Upper lobe of left lung (tissue), 6 donors: Measurements from ENCODE around the gene SLC43A3. TPM values are rescaled to one million over a fixed set of nuclear protein-coding genes. Genes with fewer than 3 reads are reported as not detected.
A peak's percentile ranks its signal among the peaks of the same experiment; 100 is the strongest.

Source experiments
- ATAC-seq, 2 donors: fragments of 200-7000 bp; cut with Tn5 transposase; one replicate each; pipeline ENCODE4 v1.9.1; 2022; ENCODE audit warnings: mild to moderate bottlenecking in 2 of 2, moderate library complexity in 2 of 2; ENCODE audit not compliant: low FRiP score in 2 of 2
- DNase-seq, 2 donors: peaks; one replicate each; pipeline ENCODE4 v3.0.0-alpha.2; 2019 to 2020
- H3K27ac ChIP-seq, 4 donors: fragments of 200-600 bp; sonication (generic); one replicate each; pipeline ENCODE4 v1.5.1; 2016 to 2019
- H3K27me3 ChIP-seq, 4 donors: fragments of 200-600 bp; sonication (generic); one replicate each; pipeline ENCODE4 v1.5.1; 2017 to 2019
- H3K36me3 ChIP-seq, 4 donors: fragments of 200-600 bp; sonication (generic); one replicate each; pipeline ENCODE4 v1.5.1; 2016 to 2019
- H3K4me1 ChIP-seq, 4 donors: fragments of 200-600 bp; sonication (generic); one replicate each; pipeline ENCODE4 v1.5.1; 2018 to 2019
- H3K4me3 ChIP-seq, 4 donors: fragments of 200-600 bp; sonication (generic); one replicate each; pipeline ENCODE4 v1.5.1; 2017 to 2019; ENCODE audit warnings: mild to moderate bottlenecking in 2 of 4, moderate library complexity in 1 of 4
- H3K9me3 ChIP-seq, 4 donors: fragments of 200-600 bp; sonication (generic); one replicate each; pipeline ENCODE4 v1.5.1; 2018 to 2019
- CTCF ChIP-seq, 6 experiments: fragments of 450-650 bp in 4 of 6; fragments of 200-600 bp in 2 of 6; sonication (generic) in 2 of 6; IDR thresholded peaks; one replicate each; pipeline ENCODE4 v1.5.1; 2016 to 2019; ENCODE audit warnings: antibody characterized with exemption in 6 of 6
- EP300 ChIP-seq, 4 donors: sonication (generic); formaldehyde crosslinking; IDR thresholded peaks; one replicate each; pipeline ENCODE4 v1.5.1; 2017; ENCODE audit warnings: antibody characterized with exemption in 4 of 4, control low read depth in 2 of 4
- POLR2A ChIP-seq, 4 donors: fragments of 450-650 bp; IDR thresholded peaks; one replicate each; pipeline ENCODE4 v1.5.1; 2016 to 2017; ENCODE audit warnings: antibody characterized with exemption in 4 of 4, mild to moderate bottlenecking in 2 of 4
- POLR2AphosphoS5 ChIP-seq, 2 donors: sonication (generic); formaldehyde crosslinking; IDR thresholded peaks; one replicate each; pipeline ENCODE4 v1.5.1; 2017; ENCODE audit warnings: antibody characterized with exemption in 2 of 2
- WGBS, 2 donors: methylation state at CpG; one replicate each; pipeline ENCODE4 v1.1.5; 2017 to 2018; 5-methylcytosine and 5-hydroxymethylcytosine counted together
- total RNA-seq, 6 donors: library from RNA; depleted of rRNA in 4 of 6; stranded (reverse); fragments of >200 nt in 4 of 6; gene quantifications; one replicate each; pipeline versions ENCODE4 v1.1.0 to v1.2.1, GENCODE V29; 2016 to 2021
- donor health status: DM: no; HTN: no; CAD: no; lungs with moderate emphysema.
- donor health status: DM: no; HTN: yes; CAD: no; lungs with severe emphysema.

The SLC43A3 gene
- total RNA-seq, 6 donors from 2014 or later, result 61.6 to 177 (median 118) TPM

- Histone ChIP-seq H3K36me3 (no peaks in the 10 kb centered on the region), H3K27ac (no peak overlapping the region), H3K9me3 (no peaks in the 10 kb centered on the region), H3K27me3 (no peaks in the 10 kb centered on the region), H3K4me3 (no peak overlapping the region), H3K4me1 (no peaks in the 10 kb centered on the region)
- TF ChIP-seq EP300 (IDR thresholded peaks at IDR 0.05) (no peak), CTCF (IDR thresholded peaks at IDR 0.05) (no peak), POLR2AphosphoS5 (IDR thresholded peaks at IDR 0.05) (no peak), POLR2A (IDR thresholded peaks at IDR 0.05) (no peak)
- ATAC-seq (no peak), DNase-seq (no peak)
Observed at GRCh38 chr11:57378186-57378585, 48.7 kb downstream of the SLC43A3 start.

- Histone ChIP-seq H3K9me3 (no peaks in the 10 kb centered on the region), H3K27ac (no peak overlapping the region), H3K4me3 (no peak overlapping the region), H3K27me3 (no peaks in the 10 kb centered on the region), H3K4me1 (no peaks in the 10 kb centered on the region), H3K36me3 (no peaks in the 10 kb centered on the region)
- TF ChIP-seq EP300 (IDR thresholded peaks at IDR 0.05) (no peak), POLR2A (IDR thresholded peaks at IDR 0.05) (no peak)
- ATAC-seq (no peak), DNase-seq (no peak)
- 69 to 73% methylated on average over 5 of the region's 5 CpGs for WGBS, 2 donors
Observed at GRCh38 chr11:57377107-57377506, 49.8 kb downstream of the SLC43A3 start.

- Histone ChIP-seq H3K27ac (no peak overlapping the region), H3K9me3 (no peaks in the 10 kb centered on the region)
- no peak for ATAC-seq
Observed at GRCh38 chr11:57376095-57377090, 50.5 kb downstream of the SLC43A3 start.

GRCh38 chr11:57375490-57375889 lies 51.4 kb downstream of the SLC43A3 start:
- Histone ChIP-seq H3K27me3 (no peaks in the 10 kb centered on the region), H3K4me3 (no peak overlapping the region), H3K9me3 (no peaks in the 10 kb centered on the region), H3K27ac (no peak overlapping the region), H3K36me3 (no peaks in the 10 kb centered on the region), H3K4me1 (no peaks in the 10 kb centered on the region)
- 62 to 68% methylated on average over 2 of the region's 2 CpGs for WGBS, 2 donors
- DNase-seq (no peak), ATAC-seq (no peak)
- no peak for TF ChIP-seq POLR2AphosphoS5 (IDR thresholded peaks at IDR 0.05)
- TF ChIP-seq EP300 (IDR thresholded peaks at IDR 0.05), result no peak
- no peak for TF ChIP-seq POLR2A (IDR thresholded peaks at IDR 0.05)
- no peak for TF ChIP-seq CTCF (IDR thresholded peaks at IDR 0.05)

More at GRCh38 chr11:57376095-57377090, 50.5 kb downstream of the SLC43A3 start:
- no peak for TF ChIP-seq POLR2A (IDR thresholded peaks at IDR 0.05)
- no peak for TF ChIP-seq CTCF (IDR thresholded peaks at IDR 0.05)
- no peak for TF ChIP-seq POLR2AphosphoS5 (IDR thresholded peaks at IDR 0.05)
- TF ChIP-seq EP300 (IDR thresholded peaks at IDR 0.05), result no peak
- 73 to 85% methylated on average over 22 to 25 of the region's 26 CpGs for WGBS, 2 donors
- Histone ChIP-seq H3K4me1 (no peaks in the 10 kb centered on the region), H3K4me3 (no peak overlapping the region), H3K36me3 (no peaks in the 10 kb centered on the region), H3K27me3 (no peaks in the 10 kb centered on the region)
- peak in 1 of 2 donors; percentile 56 for DNase-seq

GRCh38 chr11:57374966-57375365 lies 52.0 kb downstream of the SLC43A3 start:
- Histone ChIP-seq H3K9me3 (no peaks in the 10 kb centered on the region), H3K36me3 (no peaks in the 10 kb centered on the region), H3K4me1 (no peaks in the 10 kb centered on the region), H3K27ac (no peak overlapping the region), H3K27me3 (no peaks in the 10 kb centered on the region), H3K4me3 (no peak overlapping the region)
- 95 to 98% methylated on average over 3 of the region's 3 CpGs for WGBS, 2 donors
- TF ChIP-seq CTCF (IDR thresholded peaks at IDR 0.05) (no peak), POLR2AphosphoS5 (IDR thresholded peaks at IDR 0.05) (no peak), EP300 (IDR thresholded peaks at IDR 0.05) (no peak), POLR2A (IDR thresholded peaks at IDR 0.05) (no peak)
- ATAC-seq (no peak), DNase-seq (no peak)
